ENCODE measurements around the gene VPS36.

The VPS36 gene

DNA sequence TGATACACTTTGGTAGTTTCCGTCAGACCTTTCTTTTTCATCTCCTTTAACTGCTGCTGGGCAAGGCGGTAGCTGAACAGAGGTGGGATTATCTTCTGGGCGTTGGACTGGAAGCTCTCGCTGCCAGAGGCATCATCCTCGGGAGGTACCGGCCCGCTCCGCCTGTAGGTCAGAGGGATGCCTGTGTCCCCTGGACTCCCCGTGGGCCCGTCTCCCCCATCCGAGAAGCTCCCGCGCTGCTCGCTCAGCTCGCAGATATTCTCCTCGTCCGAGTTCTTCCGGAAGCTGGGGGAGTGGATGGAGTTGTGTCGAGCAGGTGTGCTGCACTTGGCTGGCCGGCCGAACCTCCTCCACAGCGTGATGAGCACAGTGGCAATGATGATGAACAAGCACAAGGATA is 72.1 kb downstream of the VPS36 start:
- in situ Hi-C loops (cut with HindIII; ENCODE audit: low sequenced_read_pairs), result no loop called here

DNA sequence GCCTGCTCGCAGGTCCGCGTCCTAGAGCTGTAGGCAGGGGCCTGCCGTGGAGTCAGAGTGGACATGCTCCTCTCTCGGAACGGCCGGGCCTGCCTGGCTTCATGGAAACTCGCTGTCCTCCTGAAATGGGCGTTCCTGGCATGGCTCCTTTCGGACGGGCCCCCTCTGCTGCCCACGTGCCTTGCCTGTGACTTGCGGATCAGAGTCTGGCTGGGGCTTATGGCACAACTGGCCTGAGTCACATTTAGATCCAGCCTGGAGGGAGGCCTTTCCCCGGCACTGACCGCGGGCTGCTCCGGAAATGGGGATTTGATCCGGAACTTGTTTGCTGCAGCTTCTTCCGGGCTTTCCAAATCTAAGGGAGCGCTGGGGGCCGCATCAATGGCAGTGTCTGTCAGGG is 72.5 kb downstream of the VPS36 start:
- in situ Hi-C loops (cut with HindIII; ENCODE audit: low sequenced_read_pairs), result no loop called here

DNA sequence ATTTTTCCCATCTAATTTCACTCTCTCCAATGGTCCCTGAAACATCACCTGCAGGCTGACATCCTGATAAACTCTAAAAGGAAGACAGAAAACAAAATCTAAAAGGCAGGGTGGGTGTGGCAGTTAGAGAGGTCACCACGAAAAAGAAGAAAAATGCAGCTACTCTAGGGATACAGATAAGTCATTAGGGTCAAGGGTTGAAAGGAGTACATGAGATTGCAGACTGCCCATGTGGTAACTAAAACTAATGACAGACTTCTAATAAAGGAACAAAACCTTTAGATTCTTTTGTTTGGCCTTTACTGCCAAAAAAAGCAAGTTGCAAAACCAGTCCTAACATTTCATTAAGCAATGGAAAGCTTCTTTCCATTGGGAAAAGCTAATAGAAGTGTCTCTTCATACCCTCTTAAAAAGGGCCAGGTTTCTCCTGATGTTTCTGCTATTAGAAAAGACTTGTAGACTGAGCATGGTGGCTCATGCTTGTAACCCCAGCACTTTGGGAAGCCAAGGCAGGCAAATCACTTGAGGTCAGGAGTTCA is 75.5 kb downstream of the VPS36 start:
- in situ Hi-C loops (cut with HindIII; ENCODE audit: low sequenced_read_pairs), result loop anchor here (5.0 kb wide), 1 partner anchor 62 kb away; no protein-coding TSS in a partner anchor

DNA sequence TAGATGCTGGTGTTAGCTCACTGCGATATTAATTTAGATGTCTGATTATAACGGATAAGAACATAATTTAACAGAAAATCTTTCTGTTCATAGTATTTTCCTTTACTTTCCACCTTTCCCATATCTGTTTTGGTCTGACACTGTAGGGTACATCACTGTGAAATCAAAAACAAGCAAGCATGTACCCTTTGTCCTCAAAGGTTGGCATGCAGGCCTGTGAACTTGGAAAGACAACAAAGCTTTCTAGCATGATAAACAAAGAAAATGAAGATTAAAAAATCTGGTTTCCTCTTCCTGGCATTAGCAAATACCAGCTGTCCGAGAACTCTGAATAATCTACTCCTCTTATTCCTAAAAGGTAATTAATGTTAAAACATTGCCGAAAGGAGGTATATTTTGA is 76.0 kb downstream of the VPS36 start:
- in situ Hi-C loops (cut with HindIII; ENCODE audit: low sequenced_read_pairs), result loop anchor here (5.0 kb wide), 1 partner anchor 63 kb away; no protein-coding TSS in a partner anchor

DNA sequence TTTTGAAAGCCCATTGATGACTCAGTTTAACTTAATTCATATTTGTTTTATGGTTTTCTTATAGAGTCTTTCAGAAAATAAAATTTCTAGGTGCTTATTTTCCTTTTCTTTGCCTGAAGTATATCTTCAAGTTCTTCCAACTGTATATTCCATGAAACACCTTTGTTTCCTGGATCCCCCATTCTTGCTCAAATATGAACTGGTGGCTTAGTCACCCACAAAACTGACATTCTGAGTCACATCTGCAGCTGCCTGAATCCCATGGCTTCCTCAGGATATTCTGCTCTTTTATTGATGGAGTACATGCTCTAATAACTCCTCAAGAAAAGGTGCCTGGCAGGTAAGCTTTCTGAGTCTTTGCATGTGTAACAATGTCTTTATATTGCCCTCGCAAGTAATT is 77.2 kb downstream of the VPS36 start:
- in situ Hi-C loops (cut with HindIII; ENCODE audit: low sequenced_read_pairs), result loop anchor here (5.0 kb wide), 1 partner anchor 64 kb away; no protein-coding TSS in a partner anchor

DNA sequence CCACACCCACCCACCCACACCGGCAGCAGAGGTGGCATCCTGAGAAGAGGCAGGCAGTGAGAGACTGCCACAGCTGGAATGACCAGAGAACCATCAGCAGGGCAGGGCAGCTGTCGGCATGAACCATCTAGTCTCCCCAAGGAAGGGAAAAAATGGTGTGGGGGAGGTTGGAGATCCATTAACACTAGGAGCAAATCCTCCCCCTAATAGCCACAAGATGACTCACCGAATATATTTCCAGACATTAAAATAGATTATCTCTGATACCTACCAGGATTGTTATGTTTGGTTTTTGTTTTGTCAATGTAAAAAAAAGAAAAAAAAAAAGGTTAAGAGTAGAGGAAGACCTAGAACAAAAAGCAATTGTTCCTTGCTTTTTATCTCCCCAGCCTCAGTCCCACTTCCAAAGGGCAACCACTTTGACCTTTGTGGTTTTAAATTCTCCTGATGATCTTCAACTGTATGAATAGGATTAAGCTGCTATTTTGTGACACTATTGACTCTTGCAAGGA is 78.6 kb downstream of the VPS36 start:
- in situ Hi-C loops (cut with HindIII; ENCODE audit: low sequenced_read_pairs), result loop anchor here (5.0 kb wide), 1 partner anchor 66 kb away; no protein-coding TSS in a partner anchor

DNA sequence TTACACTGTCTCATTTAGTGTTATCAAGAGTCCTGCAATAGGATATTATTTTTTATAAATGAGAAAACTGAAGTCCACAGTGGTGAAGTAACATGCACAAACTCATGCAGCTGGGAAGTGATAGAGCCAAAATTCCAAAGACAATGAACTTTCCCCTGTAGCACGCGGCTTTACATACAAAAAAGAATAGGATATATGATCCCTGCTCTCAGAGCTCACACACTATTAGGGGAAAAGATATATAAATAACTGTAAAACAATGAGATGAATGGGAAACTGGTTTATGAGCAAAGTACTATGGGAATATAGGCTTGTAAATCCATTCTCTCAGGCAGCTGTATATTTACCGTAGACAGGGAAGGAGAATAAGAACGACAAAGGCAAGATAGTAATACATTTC is 84.1 kb downstream of the VPS36 start:
- in situ Hi-C loops (cut with HindIII; ENCODE audit: low sequenced_read_pairs), result no loop called here
